GM18861 (cell line): ENCODE results near the gene ZAP70.

Source experiments
- ATAC-seq: cut with Tn5 transposase; IDR thresholded peaks from one replicate; pipeline ENCODE4 v1.9.1; 2021; ENCODE audit not compliant: unreplicated experiment

The ZAP70 gene

GRCh38 chr2:97775074-97775473 lies 61.7 kb downstream of the ZAP70 start:
- no peak for ATAC-seq

GRCh38 chr2:97779141-97779540 lies 65.8 kb downstream of the ZAP70 start:
- no peak for ATAC-seq

- ATAC-seq = no peak
Observed at GRCh38 chr2:97781981-97782380, 68.6 kb downstream of the ZAP70 start.

GRCh38 chr2:97784953-97785352 lies 71.6 kb downstream of the ZAP70 start:
- ATAC-seq = no peak

GRCh38 chr2:97785818-97786217 lies 72.4 kb downstream of the ZAP70 start:
- ATAC-seq = no peak

GRCh38 chr2:97788986-97789644 lies 75.7 kb downstream of the ZAP70 start:
- ATAC-seq = no peak
